Activated T-helper 1 cell treated with anti-CD3 and anti-CD28 coated beads, Interleukin-2, amount 50 U/mL, for 16 hours (primary cell): ENCODE data around the gene FNBP1L.
"Not testable (repeated sequence)": the region's sequence is repeated elsewhere in the genome, so short reads cannot be mapped to it uniquely, and the experiment has no call there.

Source experiments
- DNase-seq, 2 donors: peaks; one replicate each; pipeline ENCODE4 v3.0.0-alpha.2; 2020; ENCODE audit warnings: low read depth in 1 of 2, low spot score in 1 of 2

The FNBP1L gene

GRCh38 chr1:93528412-93528811, 80.5 kb downstream of the FNBP1L start:
- DNase-seq: no peak

DNA sequence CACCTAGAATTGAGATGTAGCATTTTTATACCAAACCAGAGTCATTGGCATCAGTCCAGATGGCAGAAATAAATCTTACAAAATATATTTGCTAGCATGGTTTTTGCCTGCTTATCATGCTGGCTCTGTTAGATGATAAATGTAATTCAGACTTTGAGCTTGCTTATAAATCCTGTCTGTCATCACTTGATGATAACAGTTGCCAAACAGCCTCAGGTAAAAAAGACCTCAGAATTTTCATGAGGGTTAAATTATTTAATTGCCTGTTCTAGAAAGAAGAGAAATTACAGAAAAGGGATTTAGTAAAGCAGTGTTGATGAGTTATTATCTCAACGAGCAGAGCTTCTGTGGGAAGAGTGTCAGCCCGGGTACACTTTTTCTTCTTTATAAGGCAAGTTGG, 83.3 kb downstream of the FNBP1L start:
- no peak for DNase-seq

- no peak for DNase-seq
Observed at GRCh38 chr1:93532780-93533378, 85.0 kb downstream of the FNBP1L start.

- no peak for DNase-seq
Observed at GRCh38 chr1:93533677-93534076, 85.8 kb downstream of the FNBP1L start.

GRCh38 chr1:93537396-93537795, 89.5 kb downstream of the FNBP1L start:
- no peak for DNase-seq

DNA sequence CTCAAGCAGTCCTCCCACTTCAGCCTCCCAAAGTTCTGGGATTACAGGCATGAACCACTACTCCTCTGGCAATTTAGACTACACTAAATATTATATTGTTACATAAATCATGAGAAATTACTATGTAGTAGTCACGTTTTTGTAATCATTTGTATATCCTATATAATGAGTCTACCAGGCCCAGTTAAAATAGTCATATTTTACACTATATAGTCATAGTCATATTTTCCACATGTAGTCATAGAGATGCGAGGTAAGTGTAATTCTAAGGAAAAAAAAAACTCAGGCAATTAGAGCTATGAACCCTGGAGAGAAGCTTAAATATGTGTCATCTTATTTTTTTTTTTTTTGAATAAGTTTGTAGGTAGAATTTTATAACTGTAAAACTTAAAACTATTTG, 90.0 kb downstream of the FNBP1L start:
- no peak for DNase-seq

DNA sequence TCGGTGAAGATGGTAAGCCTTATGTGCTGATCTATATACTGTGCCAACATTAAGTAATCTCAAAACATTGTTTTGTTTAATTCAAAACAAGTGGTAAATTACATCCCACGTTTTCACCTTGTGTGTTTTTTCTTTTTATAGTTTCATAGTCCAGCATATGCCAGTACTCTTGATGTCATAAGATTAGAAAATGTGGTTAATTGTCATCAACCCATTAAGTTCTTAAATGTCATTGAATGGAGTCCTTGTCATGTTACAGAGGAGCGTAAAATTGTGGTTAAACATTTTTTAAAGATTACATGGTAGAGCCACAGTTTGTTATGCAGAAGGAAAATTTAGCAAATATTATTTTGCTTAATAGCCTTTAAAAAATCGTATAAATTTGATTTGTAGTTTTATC, 93.1 kb downstream of the FNBP1L start:
- no peak for DNase-seq

DNA sequence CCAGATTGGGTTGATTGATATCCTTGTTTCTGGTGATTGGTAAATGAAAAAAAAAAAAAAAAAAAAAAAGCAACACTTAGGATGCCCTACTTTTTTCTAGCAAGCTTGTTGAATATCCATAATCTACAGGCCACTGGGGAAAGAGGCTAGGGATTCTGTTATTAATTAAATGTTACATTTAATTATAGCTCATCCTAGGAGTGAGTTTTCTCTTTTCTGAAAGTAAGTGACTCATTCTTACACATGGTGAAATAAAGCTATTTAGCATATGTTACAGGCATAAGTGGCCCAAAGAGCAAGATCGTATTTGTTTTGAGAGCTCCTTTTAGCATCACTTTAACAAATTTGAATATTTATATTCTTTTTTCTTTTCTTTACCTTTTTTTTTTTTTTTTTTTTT, 94.5 kb downstream of the FNBP1L start:
- DNase-seq: no peak

- no peak for DNase-seq
Observed at GRCh38 chr1:93546162-93546863, 98.4 kb downstream of the FNBP1L start.

GRCh38 chr1:93549131-93549530, 101.2 kb downstream of the FNBP1L start:
- no peak for DNase-seq

- DNase-seq: no peak
Observed at GRCh38 chr1:93549811-93550210, 101.9 kb downstream of the FNBP1L start.

GRCh38 chr1:93552741-93553455, 105.0 kb downstream of the FNBP1L start:
- DNase-seq: no peak

GRCh38 chr1:93553886-93554490, 106.1 kb downstream of the FNBP1L start:
- not testable (repeated sequence) for DNase-seq

GRCh38 chr1:93554883-93555872, 107.3 kb downstream of the FNBP1L start:
- no peak for DNase-seq

GRCh38 chr1:93556291-93556690, 108.4 kb downstream of the FNBP1L start:
- no peak for DNase-seq

DNA sequence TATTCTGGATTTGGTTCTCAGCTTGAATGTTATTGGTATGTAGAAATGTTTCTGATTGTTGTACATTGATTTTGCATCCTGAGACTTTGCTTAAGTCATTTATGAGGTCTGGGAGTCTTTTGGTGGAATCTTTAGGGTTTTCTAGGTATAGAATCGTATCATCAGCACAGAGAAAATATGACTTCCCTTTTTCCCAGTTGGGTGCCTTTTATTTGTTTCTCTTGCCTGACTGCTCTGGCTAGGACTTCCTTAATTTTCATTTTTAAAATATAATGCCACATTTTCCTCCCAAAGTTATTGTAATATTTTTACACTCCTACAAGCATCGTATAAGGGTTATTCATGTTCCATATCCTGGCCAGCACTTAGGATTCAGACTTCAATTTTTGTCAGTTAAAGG, 111.1 kb downstream of the FNBP1L start:
- DNase-seq: no peak

- DNase-seq: no peak
Observed at GRCh38 chr1:93559695-93560094, 111.8 kb downstream of the FNBP1L start.

- DNase-seq: no peak
Observed at GRCh38 chr1:93565496-93566206, 117.7 kb downstream of the FNBP1L start.

- DNase-seq: no peak
Observed at GRCh38 chr1:93566227-93566626, 118.3 kb downstream of the FNBP1L start.

GRCh38 chr1:93567255-93567918, 119.5 kb downstream of the FNBP1L start:
- DNase-seq: no peak
